Activated CD4-positive, alpha-beta memory T cell treated with anti-CD3 and anti-CD28 coated beads, Interleukin-2, amount 10 ng/mL, durations not matched to agents 7 days and 5 days (primary cell): ENCODE data around the gene CBR1. TPM values are rescaled to one million over a fixed set of nuclear protein-coding genes. Genes with fewer than 3 reads are reported as not detected.

Source experiments
- CTCF ChIA-PET: fragments of 350-600 bp; sonication (Branson Sonifier 250); formaldehyde crosslinking; loops from one replicate; lab custom pipeline; 2021; ENCODE audit warnings: antibody characterized with exemption, inconsistent platforms; lab: Charles Lee
- POLR2A ChIA-PET: fragments of 350-600 bp; sonication (Branson Sonifier 250); formaldehyde crosslinking; loops from one replicate; lab custom pipeline; 2021; ENCODE audit warnings: antibody characterized with exemption; lab: Charles Lee
- DNase-seq: peaks from one replicate; pipeline ENCODE4 v3.0.0-alpha.2; 2020
- H3K27ac Mint-ChIP-seq: one replicate; pipeline ENCODE4 v1.8.0; 2021; ENCODE audit warnings: mild to moderate bottlenecking, mixed read lengths
- H3K27me3 Mint-ChIP-seq: one replicate; pipeline ENCODE4 v1.8.0; 2021; ENCODE audit warnings: mixed read lengths
- H3K36me3 Mint-ChIP-seq: one replicate; pipeline ENCODE4 v1.8.0; 2021; ENCODE audit warnings: low read depth, mixed read lengths
- H3K4me1 Mint-ChIP-seq: one replicate; pipeline ENCODE4 v1.8.0; 2021; ENCODE audit warnings: mixed read lengths
- H3K4me3 Mint-ChIP-seq: one replicate; pipeline ENCODE4 v1.8.0; 2021; ENCODE audit warnings: mild to moderate bottlenecking, mixed read lengths
- H3K9me3 Mint-ChIP-seq: one replicate; pipeline ENCODE4 v1.8.0; 2021; ENCODE audit warnings: mixed read lengths
- total RNA-seq, 2 experiments: library from RNA; stranded (reverse); gene quantifications; one replicate each; pipeline ENCODE4 v1.2.3, GENCODE V29; 2021

The CBR1 gene
- total RNA-seq, 2 experiments from 2014 or later: 42.0 to 44.1 TPM

DNA sequence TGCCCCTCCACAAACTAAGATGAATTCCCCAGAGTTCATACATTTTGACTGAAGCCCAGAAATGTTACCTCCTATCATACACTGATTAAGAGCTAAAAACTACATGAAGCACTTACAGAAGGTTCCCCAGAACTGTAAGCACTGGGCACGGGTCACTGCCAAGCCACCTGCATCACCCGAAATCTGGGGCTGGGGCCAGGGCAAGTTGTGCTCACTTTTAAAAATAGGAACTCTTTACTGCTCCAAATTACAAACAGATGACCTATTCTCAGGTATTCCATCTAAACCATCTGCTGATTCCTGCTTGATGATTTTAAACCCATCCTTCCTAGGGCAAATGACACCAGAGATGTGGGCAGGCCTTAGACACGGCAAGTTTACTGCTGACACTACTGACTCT, 14.3 kb upstream of the CBR1 start:
- H3K36me3 Mint-ChIP-seq: peaks cover 65% of the 10 kb centered on the region
- H3K27ac Mint-ChIP-seq: no peak overlapping the region
- POLR2A ChIA-PET: interaction anchor here (1.2 kb wide), 1 partner anchor 11 kb away, joined by 4 read pairs; no protein-coding TSS in a partner anchor
- H3K27me3 Mint-ChIP-seq: no peaks in the 10 kb centered on the region
- no peak for DNase-seq
- peaks cover 45% of the 10 kb centered on the region for H3K4me1 Mint-ChIP-seq
- H3K4me3 Mint-ChIP-seq: no peak overlapping the region
- CTCF ChIA-PET: no interaction called here
- H3K9me3 Mint-ChIP-seq: no peaks in the 10 kb centered on the region

DNA sequence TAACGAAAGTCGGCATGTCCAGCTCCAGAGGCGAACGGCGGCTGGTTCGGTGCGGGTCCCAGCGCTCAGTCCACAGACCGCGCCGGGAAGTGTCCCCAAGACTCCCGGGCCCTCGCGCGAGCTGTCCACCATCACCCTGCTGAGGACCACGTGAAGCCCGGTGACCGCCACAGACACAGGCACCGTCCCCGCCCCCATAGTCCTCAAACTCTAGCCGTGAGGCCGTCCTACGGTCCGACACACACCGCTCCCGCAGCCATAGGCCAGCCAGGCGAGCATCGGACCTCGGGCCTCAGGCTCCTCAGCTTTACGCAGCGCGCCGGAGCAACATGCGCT, 10.0 kb upstream of the CBR1 start:
- H3K27ac Mint-ChIP-seq: peak overlapping the region; percentile 98
- H3K36me3 Mint-ChIP-seq: peaks cover 44% of the 10 kb centered on the region
- POLR2A ChIA-PET: interaction anchor here (0.5 to 3.2 kb wide), 14 partner anchors 9 to 1504 kb away, joined by 3 to 46 read pairs (median 6); partner anchors contain the start of genes CBR1, CBR3 and MORC3
- H3K4me3 Mint-ChIP-seq: peak overlapping the region; percentile 96
- no peaks in the 10 kb centered on the region for H3K9me3 Mint-ChIP-seq
- CTCF ChIA-PET: interaction anchor here (0.6 to 2.7 kb wide), 4 partner anchors 10 to 65 kb away, joined by 3 to 22 read pairs (median 9); partner anchors contain the start of gene CBR1
- DNase-seq: no peak
- peaks cover 40% of the 10 kb centered on the region for H3K4me1 Mint-ChIP-seq
- peaks cover 2% of the 10 kb centered on the region for H3K27me3 Mint-ChIP-seq

DNA sequence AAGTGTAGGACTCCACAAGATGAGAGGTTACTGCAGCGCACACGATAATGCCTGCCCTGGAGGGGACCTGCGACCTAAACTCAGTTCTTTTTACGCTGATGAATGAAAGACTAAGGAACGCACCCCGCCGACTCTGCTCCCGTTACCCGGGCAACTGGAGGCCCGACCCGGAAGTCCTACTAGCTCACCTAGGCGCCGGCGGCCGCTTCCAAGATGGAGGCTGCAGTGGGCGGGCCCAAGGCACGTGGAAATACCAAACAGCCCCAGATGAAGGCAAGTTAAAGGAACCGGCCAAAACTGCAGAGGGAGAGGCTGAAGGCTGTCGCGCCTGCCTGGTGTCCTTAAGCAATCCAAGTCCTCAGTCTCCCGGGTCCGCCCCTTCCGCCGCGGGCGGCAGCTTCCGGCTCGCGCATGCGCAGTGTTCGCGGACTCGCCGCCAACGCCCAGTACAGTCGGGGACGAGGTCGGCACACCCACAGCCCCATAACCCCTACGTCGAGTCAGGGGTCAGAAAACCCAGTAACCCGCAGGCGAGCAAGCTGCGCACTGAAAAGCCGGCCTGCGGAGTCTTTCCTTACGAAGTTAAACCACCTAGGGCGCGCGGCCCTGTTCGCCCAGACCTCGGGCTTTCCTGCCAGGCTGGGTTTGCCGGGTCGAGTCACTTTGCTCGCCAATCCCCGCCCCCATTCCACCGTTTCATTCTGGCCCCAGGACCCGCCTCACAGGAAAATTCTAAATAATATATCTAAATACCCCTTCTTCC, 9.5 kb upstream of the CBR1 start, which contains the start of gene SETD4:
Gene SETD4, minus strand, starts transcription at position 368 of the 763 bp plus-strand sequence. CDS start 1,638 bp downstream, outside the sequence.
- Mint-ChIP-seq H3K4me1 (peaks cover 35% of the 10 kb centered on the region), H3K27ac (peak within 1 kb of the TSS; percentile 98), H3K36me3 (peaks cover 39% of the 10 kb centered on the region), H3K4me3 (peak within 1 kb of the TSS; percentile 96), H3K27me3 (peaks cover 2% of the 10 kb centered on the region), H3K9me3 (no peaks in the 10 kb centered on the region)
- CTCF ChIA-PET: interaction anchor here (0.6 to 2.7 kb wide), 5 partner anchors 9 to 65 kb away, joined by 3 to 22 read pairs (median 4); partner anchors contain the start of gene CBR1
- POLR2A ChIA-PET: interaction anchor here (0.5 to 3.2 kb wide), 14 partner anchors 9 to 1504 kb away, joined by 3 to 46 read pairs (median 6); partner anchors contain the start of genes CBR1, CBR3 and MORC3
- peak; percentile 90 for DNase-seq

DNA sequence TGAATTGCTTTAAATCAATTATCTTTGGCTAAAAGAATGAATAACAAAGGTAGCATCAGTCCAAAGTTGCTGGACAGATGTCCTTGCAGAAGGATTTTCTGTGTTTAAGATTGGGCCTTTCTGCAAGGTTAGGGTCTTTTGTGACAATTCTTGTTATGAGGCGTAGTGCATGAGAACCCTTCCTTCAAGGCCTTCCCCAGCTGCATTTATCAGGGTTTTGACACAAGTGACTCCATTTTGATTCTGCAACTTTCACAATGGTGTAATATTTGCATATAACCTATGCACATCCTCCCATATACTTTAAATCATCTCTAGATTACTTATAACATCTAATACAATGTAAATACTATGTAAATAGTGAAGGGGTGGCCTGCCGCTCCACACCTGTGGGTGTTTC, 8.4 kb upstream of the CBR1 start:
- Mint-ChIP-seq H3K4me1 (peaks cover 39% of the 10 kb centered on the region), H3K9me3 (no peaks in the 10 kb centered on the region), H3K27me3 (peaks cover 5% of the 10 kb centered on the region), H3K36me3 (peaks cover 28% of the 10 kb centered on the region), H3K27ac (no peak overlapping the region), H3K4me3 (no peak overlapping the region)
- no peak for DNase-seq
- POLR2A ChIA-PET: interaction anchor here (0.6 to 3.2 kb wide), 2 partner anchors 15 to 259 kb away, joined by 3 to 11 read pairs; partner anchors contain the start of gene MORC3
- CTCF ChIA-PET: no interaction called here

DNA sequence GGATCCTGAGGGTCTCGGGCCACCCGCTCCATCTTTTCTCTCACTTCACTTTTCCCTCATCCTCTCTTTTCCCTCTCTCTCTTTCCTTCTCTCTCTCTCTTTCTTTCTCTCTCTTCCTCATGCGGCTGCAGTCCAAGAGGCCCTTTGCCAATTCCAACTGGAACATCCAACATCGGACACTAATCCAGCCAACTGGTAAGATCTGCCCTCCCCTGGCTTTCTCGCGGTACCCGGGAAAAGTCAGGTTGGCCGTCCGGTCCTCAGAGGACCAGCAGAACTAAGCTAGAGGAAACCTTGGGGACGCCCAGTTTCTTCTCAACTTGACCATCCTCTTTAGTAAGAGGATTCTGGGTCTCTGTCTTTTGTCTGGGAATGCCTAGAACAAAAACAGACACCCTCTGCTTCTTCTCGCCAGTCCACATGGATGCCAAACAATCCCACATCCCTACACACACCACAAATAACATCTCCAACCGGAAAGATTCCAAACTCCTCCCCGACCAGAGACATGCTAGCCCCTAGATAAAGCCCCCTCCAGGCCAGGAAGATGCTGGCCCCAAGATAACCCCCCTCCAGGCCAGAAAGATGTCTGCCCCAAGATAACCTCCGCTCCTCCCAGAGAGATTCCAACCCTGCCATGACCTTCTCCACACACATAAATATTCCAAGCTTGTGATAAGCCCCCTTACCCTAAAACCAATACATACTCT, 6.3 kb upstream of the CBR1 start:
- Mint-ChIP-seq H3K4me3 (no peak overlapping the region), H3K9me3 (no peaks in the 10 kb centered on the region), H3K27me3 (peaks cover 6% of the 10 kb centered on the region), H3K36me3 (peaks cover 9% of the 10 kb centered on the region), H3K27ac (no peak overlapping the region), H3K4me1 (peaks cover 28% of the 10 kb centered on the region)
- CTCF ChIA-PET: no interaction called here
- POLR2A ChIA-PET: no interaction called here
- no peak for DNase-seq

DNA sequence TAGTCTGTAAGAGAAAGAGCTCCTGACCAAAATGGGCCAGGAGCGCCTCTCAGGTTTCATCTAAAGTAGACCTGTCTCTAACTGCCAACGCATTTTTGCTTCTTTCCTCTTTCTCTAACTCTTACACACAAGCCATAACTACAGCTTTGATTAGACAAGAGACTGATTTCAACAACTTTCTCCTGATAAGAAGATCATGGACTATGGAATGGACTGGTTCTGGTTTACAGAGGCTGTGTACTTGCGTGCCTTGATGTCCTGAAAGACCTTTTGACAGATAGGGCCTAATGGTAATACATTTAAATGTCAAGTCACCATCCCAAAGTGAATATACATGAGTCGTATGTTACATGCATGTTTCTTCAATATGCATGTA, 5.8 kb upstream of the CBR1 start:
- peaks cover 26% of the 10 kb centered on the region for H3K4me1 Mint-ChIP-seq
- peaks cover 10% of the 10 kb centered on the region for H3K36me3 Mint-ChIP-seq
- H3K27me3 Mint-ChIP-seq: peaks cover 6% of the 10 kb centered on the region
- no peak overlapping the region for H3K4me3 Mint-ChIP-seq
- peaks cover 4% of the 10 kb centered on the region for H3K9me3 Mint-ChIP-seq
- H3K27ac Mint-ChIP-seq: no peak overlapping the region
- POLR2A ChIA-PET: no interaction called here
- DNase-seq: no peak
- CTCF ChIA-PET: no interaction called here

DNA sequence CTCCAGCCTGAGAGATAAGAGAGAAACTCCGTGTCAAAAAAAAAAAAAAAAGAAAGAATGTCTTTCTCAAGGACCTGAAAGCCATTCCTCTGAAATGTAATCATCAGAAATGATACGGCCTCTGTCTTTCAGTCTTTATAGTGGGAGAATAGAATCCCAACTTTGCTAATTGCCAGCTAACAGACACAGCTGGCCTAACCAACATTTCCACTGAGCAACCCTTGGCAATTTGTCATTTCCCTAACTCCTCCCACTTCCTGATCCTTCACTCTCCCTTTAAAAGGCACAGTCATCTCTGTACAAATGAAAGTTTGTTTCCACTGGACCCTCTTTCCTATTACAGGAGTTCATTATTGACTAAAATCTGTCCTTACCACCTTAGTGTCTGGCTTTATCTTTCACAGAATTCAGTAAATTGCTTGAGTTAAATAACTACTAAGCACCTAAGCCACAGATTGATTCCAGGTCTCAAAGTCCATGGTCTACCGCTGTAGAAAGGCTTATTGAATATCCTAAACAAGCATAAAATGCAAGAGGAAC, 4.3 kb upstream of the CBR1 start:
- DNase-seq: no peak
- H3K4me1 Mint-ChIP-seq: peaks cover 33% of the 10 kb centered on the region
- peaks cover 6% of the 10 kb centered on the region for H3K9me3 Mint-ChIP-seq
- H3K4me3 Mint-ChIP-seq: no peak overlapping the region
- H3K36me3 Mint-ChIP-seq: peaks cover 10% of the 10 kb centered on the region
- H3K27ac Mint-ChIP-seq: no peak overlapping the region
- H3K27me3 Mint-ChIP-seq: peaks cover 6% of the 10 kb centered on the region
- ChIA-PET CTCF (interaction anchor here (0.7 kb wide), 2 partner anchors 19 to 24 kb away, joined by 3 read pairs; no protein-coding TSS in a partner anchor), POLR2A (interaction anchor here (1.0 kb wide), 1 partner anchor 70 kb away, joined by 3 read pairs; the partner anchor contains the start of gene CBR3)

DNA sequence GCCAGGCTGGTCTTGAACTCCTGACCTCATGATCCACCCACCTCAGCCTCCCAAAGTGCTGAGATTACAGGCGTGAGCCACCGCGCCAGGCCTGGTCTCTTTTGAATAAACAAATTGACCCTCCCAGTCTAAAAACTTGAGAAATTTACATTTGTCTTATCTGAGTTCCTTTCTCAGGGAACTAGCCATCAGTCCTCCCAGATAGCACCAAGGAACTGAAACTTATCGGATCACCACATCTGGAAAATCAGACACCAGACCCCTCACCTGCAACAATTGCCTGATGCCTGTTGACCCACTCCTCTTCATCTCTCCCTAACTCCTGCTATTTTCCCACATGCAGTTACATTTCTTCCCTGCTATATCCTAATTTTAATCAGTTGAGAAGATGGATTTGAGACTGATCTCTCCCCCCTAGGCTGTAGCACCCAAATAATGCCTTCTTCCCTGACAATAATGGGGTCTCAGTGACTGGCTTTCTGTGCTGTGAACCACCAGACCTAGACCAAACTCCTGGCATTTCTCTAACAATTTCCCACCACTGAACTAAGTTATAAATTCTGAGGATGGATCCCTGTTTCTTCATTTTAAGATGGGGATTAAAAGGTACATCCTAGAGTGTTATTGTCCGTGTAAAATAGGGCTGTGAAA, 951 bp upstream of the CBR1 start:
- ChIA-PET CTCF (interaction anchor here (1.2 to 2.6 kb wide), 5 partner anchors 9 to 138 kb away, joined by 3 to 18 read pairs (median 7); partner anchors contain the start of gene SETD4), POLR2A (interaction anchor here (1.6 to 2.6 kb wide), 5 partner anchors 9 to 67 kb away, joined by 3 to 46 read pairs (median 12); partner anchors contain the start of gene SETD4)
- no peak for DNase-seq
- H3K4me3 Mint-ChIP-seq: peak overlapping the region; percentile 84
- H3K27ac Mint-ChIP-seq: no peak overlapping the region
- peaks cover 39% of the 10 kb centered on the region for H3K36me3 Mint-ChIP-seq
- H3K4me1 Mint-ChIP-seq: peaks cover 56% of the 10 kb centered on the region
- H3K27me3 Mint-ChIP-seq: peaks cover 5% of the 10 kb centered on the region
- peaks cover 6% of the 10 kb centered on the region for H3K9me3 Mint-ChIP-seq

DNA sequence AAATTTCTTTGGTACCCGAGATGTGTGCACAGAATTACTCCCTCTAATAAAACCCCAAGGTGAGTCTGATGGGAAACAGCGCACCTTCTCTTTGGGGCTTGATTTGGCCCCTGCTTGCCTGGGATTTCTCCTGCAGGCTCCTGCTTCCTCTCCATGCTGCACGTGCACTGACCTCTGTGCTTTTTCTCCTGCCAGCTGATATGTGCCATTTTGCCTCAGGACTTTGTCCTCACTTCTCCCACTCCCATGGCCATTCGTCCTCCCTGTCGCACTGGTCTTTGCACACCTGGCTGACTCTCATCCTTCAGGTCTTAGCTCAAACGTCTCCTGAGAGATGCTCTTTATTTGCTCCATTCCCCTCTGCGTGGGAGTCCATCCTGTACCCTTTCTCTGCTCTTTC, 1.2 kb downstream of the CBR1 start:
- H3K27me3 Mint-ChIP-seq: peaks cover 5% of the 10 kb centered on the region
- H3K9me3 Mint-ChIP-seq: peaks cover 6% of the 10 kb centered on the region
- peaks cover 44% of the 10 kb centered on the region for H3K36me3 Mint-ChIP-seq
- ChIA-PET POLR2A (interaction anchor here (1.2 to 2.6 kb wide), 5 partner anchors 8 to 63 kb away, joined by 3 to 46 read pairs (median 5); partner anchors contain the start of gene SETD4), CTCF (interaction anchor here (0.6 to 2.6 kb wide), 4 partner anchors 9 to 43 kb away, joined by 3 to 18 read pairs (median 8); partner anchors contain the start of gene SETD4)
- H3K4me3 Mint-ChIP-seq: peak overlapping the region; percentile 84
- no peak for DNase-seq
- H3K27ac Mint-ChIP-seq: peak overlapping the region; percentile 45
- peaks cover 61% of the 10 kb centered on the region for H3K4me1 Mint-ChIP-seq

DNA sequence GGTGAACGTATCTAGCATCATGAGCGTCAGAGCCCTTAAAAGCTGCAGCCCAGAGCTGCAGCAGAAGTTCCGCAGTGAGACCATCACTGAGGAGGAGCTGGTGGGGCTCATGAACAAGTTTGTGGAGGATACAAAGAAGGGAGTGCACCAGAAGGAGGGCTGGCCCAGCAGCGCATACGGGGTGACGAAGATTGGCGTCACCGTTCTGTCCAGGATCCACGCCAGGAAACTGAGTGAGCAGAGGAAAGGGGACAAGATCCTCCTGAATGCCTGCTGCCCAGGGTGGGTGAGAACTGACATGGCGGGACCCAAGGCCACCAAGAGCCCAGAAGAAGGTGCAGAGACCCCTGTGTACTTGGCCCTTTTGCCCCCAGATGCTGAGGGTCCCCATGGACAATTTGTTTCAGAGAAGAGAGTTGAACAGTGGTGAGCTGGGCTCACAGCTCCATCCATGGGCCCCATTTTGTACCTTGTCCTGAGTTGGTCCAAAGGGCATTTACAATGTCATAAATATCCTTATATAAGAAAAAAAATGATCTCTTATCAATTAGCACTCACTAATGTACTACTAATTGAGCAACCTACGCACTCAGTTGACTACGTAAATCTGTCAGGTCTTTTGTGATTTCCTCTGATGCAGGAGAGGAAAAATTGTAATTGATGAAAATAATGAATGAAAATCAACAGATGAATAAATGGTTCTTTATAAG, 2.8 kb downstream of the CBR1 start:
- peaks cover 46% of the 10 kb centered on the region for H3K36me3 Mint-ChIP-seq
- ChIA-PET CTCF (interaction anchor here (0.5 kb wide), 1 partner anchor 63 kb away, joined by 3 read pairs; no protein-coding TSS in a partner anchor), POLR2A (interaction anchor here (3.8 kb wide), 1 partner anchor 13 kb away, joined by 18 read pairs; the partner anchor contains the start of gene SETD4)
- H3K4me1 Mint-ChIP-seq: peaks cover 71% of the 10 kb centered on the region
- no peak overlapping the region for H3K27ac Mint-ChIP-seq
- peaks cover 6% of the 10 kb centered on the region for H3K9me3 Mint-ChIP-seq
- H3K27me3 Mint-ChIP-seq: peaks cover under 1% of the 10 kb centered on the region
- peak overlapping the region; percentile 0 for H3K4me3 Mint-ChIP-seq
- DNase-seq: no peak

DNA sequence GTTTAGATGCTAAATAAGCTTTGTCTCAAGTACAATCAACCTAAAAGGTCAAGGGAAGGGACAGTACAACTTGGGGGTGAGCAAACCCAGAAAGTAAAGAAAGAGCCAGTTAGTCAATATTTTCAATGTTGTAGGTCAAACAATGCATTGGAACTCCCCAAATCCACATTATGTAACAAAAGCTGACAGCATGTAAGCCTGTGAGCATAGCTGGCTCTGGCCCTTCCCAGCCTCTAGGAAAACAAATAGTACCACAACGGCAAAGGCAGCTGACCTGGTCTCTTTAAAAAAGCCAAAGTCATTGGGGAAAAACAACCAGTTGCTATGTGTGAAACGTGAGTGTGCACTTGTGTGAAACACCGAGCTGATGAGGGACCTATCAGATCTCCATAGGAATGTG, 3.4 kb downstream of the CBR1 start:
- ChIA-PET POLR2A (interaction anchor here (0.8 to 3.8 kb wide), 2 partner anchors 13 to 62 kb away, joined by 3 to 18 read pairs; partner anchors contain the start of gene SETD4), CTCF (interaction anchor here (0.5 kb wide), 1 partner anchor 63 kb away, joined by 3 read pairs; no protein-coding TSS in a partner anchor)
- Mint-ChIP-seq H3K4me3 (no peak overlapping the region), H3K4me1 (peaks cover 75% of the 10 kb centered on the region), H3K27me3 (no peaks in the 10 kb centered on the region), H3K36me3 (peaks cover 46% of the 10 kb centered on the region), H3K27ac (no peak overlapping the region), H3K9me3 (peaks cover 6% of the 10 kb centered on the region)
- no peak for DNase-seq
